Measurements from ENCODE around the gene PLXNA3.

The PLXNA3 gene

DNA sequence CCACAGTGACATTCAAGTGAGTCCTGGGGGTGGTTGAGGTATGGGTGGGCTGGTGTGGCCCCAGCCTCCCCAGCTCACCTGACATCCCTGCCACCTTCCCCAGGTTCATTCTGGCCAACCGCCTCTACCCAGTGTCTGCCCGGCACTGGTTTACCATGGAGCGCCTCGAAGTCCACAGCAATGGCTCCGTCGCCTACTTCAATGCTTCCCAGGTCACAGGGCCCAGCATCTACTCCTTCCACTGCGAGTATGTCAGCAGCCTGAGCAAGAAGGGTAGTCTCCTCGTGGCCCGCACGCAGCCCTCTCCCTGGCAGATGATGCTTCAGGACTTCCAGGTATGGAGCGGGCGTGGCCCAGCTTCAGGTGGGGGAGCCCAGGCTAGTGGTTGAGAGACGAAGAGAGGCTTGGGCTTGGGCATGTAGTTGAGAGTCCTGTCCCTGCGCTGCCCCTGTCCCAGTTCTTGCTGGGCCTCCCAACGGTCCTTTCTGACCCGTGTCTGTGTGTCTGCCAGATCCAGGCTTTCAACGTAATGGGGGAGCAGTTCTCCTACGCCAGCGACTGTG lies 22.8 kb upstream of the PLXNA3 start:
- DNase-seq (ENCODE audit: low spot score) = no peak

DNA sequence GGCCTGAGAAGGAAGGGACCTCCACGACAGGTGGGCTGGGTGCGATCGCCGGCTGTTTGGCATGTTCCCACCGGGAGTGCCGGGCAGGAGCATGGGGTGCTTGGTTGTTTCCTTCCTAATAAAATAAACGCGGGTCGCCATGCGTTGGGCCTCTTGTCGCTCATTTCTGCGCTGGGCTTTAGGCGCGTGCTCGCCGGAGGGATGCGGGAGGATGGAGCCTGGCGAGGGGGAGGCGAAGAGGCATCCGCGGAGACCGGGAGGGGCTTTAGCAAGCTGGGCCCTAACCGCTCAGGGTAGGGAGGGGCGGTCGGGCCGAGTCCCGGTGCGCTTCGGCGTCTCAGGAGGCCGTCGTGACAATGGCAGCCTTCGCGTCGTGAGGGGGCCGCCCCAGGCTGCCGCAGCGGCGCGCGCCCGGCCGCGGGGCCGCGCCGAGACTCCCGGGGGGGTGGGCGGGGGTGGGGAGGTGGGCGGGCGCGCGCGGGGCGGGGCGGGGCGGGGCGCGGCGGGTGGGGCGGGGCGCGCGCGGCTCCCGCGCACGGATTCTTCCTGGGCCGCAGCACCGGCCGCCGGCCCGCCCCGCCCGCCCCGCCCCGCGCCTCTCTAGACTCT lies 21.6 kb upstream of the PLXNA3 start:
- DNase-seq (ENCODE audit: low spot score) = peak; percentile 83

GRCh38 chrX:154436983-154437752 lies 20.9 kb upstream of the PLXNA3 start, which contains the start of gene GDI1:
Gene GDI1, plus strand, starts transcription at chrX:154437154. Its CDS starts 101 bp downstream, at chrX:154437255.
- peak; percentile 80 for DNase-seq (ENCODE audit: low spot score)

GRCh38 chrX:154437971-154438893 lies 19.8 kb upstream of the PLXNA3 start:
- DNase-seq (ENCODE audit: low spot score) = no peak

DNA sequence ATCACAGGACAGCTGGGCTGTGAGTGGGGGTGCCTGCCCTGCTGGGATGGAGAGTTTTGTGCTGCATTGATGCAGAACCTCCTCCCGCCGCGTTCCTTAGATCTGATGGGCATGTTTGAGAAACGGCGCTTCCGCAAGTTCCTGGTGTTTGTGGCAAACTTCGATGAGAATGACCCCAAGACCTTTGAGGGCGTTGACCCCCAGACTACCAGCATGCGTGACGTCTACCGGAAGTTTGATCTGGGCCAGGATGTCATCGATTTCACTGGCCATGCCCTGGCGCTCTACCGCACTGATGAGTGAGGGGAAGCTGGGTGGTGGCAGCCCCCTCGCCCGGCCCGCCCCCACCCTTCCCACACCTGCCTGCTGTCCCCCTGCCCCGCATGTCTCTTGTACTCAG lies 18.2 kb upstream of the PLXNA3 start:
- no peak for DNase-seq (ENCODE audit: low spot score)

- no peak for DNase-seq (ENCODE audit: low spot score)
Measured at GRCh38 chrX:154440623-154441357, 17.3 kb upstream of the PLXNA3 start.

DNA sequence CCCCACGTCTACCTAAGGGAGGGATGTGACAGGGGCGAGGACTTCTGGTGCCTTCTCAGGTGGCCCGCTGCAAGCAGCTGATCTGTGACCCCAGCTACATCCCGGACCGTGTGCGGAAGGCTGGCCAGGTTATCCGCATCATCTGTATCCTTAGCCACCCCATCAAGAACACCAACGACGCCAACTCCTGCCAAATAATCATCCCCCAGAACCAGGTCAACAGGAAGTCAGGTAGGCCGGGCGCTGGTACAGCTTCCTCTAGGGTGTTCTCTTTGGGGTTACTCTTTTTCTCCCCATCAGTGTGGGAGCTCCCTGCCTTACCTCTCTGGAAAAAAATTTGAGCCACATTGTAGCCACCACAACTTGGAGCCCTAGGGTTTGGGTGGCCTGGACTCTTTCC lies 16.5 kb upstream of the PLXNA3 start:
- DNase-seq (ENCODE audit: low spot score) = no peak

DNA sequence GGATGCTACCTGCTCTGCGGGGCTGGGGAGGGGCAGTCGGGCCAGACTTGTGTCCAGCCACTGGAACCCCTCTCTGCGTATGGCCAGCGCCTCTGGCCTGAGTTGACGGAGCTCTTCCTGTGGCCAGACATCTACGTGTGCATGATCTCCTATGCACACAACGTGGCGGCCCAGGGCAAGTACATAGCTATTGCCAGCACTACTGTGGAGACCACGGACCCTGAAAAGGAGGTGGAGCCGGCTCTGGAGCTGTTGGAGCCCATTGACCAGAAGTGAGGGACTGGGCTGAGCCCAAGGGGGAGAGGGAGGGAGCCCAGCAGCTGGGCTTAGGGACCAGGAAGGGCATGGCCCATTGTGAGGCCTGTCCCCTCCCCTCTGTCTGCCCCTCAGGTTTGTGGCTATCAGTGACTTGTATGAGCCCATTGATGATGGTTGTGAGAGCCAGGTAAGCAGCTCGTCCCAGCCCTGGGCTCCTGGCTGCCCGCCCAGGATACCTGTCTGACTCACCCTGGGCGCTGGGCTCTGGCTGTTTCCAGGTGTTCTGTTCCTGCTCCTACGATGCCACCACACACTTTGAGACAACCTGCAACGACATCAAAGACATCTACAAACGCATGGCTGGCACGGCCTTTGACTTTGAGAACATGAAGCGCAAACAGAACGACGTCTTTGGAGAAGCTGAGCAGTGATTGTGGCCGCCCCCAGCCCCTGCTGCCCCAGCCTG lies 15.9 kb upstream of the PLXNA3 start:
- no peak for DNase-seq (ENCODE audit: low spot score)

GRCh38 chrX:154443479-154443910 lies 14.6 kb upstream of the PLXNA3 start:
- DNase-seq (ENCODE audit: low spot score) = no peak

DNA sequence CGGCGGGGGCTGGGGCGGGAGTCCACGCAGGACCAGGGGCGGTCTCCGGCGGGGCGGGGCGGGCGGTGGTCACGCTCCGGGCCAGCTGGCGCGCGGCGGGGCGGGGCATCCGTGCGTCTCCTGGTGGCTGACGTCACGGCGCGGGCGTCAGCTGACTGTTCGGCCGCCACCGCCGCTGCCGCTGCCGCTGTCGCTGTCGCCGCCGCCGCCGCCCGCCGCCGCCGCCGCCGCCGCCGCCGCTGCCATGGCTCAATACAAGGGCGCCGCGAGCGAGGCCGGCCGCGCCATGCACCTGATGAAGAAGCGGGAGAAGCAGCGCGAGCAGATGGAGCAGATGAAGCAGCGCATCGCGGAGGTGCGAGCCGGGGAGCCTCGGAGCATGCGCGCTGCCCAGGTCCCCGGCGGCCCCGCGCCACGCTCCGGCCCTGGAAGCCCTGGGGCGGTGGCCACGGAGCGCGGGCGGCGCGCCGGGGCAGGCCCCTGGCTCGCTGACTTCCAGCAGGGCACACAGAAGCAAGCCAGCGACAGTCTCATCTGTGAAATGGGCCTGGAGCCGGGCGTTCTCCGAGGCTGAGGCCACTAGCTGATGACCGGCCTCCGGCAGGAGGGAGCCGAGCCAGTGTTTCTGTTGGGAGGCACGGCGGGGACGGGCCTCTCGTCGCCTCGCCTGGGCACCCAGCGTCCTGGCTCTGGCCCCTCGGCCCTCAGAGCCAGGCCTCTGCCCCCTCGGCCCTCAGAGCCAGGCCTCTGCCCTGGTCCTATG lies 13.9 kb upstream of the PLXNA3 start, which contains the start of gene FAM50A:
Gene FAM50A (plus strand): TSS at position 150 of the 763 bp plus-strand sequence. CDS start 95 bp downstream, at position 245.
- DNase-seq (ENCODE audit: low spot score) = peak; percentile 86

DNA sequence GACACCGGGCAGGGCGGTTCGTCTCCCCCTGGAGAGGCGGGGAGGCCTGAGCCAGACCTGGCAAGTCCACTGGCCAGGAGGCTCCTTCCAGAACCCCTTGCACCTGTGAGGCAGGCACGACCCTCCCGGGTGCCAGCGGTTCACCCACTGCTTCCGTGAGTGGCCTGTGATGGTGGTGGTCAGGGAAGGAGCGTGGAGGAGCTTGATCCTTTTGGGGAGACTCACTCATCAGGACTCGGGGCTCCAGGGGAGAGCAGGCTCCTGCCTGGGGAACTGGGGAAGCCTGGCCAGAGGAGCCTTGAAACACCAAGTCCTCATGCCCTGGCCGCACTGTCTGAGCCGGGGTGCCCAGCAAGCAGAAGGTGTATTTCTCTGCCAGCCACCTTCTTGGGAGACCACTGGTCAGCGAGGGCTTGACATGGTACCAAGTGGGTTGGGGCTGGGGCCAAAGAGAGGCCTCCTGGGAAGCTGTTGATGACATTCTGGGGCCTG lies 13.3 kb upstream of the PLXNA3 start:
- DNase-seq (ENCODE audit: low spot score) = no peak

- DNase-seq (ENCODE audit: low spot score) = no peak
Measured at GRCh38 chrX:154445776-154446175, 12.3 kb upstream of the PLXNA3 start.

- DNase-seq (ENCODE audit: low spot score) = no peak
Measured at GRCh38 chrX:154446430-154446829, 11.7 kb upstream of the PLXNA3 start.

DNA sequence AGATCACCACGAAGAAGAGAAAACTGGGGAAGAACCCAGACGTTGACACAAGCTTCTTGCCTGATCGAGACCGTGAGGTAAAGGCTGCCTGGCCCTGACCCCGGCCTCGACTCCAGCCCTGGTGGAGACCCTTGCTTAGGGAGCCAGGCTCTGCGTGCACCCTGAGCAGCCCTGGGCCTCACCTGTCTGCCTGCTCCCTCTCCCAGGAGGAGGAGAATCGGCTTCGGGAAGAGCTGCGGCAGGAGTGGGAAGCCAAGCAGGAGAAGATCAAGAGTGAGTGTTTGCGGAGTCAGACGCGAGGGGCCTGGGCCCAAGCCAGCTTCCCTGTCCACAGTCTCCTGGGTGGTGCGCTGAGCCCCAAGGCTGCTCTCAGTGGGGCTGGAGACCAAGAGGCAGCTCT lies 9.6 kb upstream of the PLXNA3 start:
- no peak for DNase-seq (ENCODE audit: low spot score)

GRCh38 chrX:154449618-154450017 lies 8.5 kb upstream of the PLXNA3 start:
- no peak for DNase-seq (ENCODE audit: low spot score)

GRCh38 chrX:154450312-154450711 lies 7.8 kb upstream of the PLXNA3 start:
- no peak for DNase-seq (ENCODE audit: low spot score)

DNA sequence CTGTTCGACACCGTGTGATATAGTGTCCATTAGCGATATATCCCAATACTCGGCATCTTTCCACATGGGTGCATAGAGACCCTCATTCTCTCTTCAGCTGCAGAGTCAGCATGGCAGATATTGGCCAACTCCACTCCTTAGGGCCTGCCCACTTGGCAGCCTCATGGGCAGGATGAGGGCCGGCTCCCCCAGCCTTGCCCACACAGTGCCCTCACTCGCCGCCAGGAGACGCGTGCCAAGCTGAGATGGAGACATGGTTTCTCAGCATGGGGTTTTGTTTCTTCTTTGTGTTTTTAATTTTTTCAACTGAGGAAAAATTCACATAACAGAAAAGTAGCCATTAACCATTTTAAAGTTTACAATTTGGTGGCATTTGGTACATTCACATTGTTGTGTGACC lies 5.3 kb upstream of the PLXNA3 start:
- no peak for DNase-seq (ENCODE audit: low spot score)

DNA sequence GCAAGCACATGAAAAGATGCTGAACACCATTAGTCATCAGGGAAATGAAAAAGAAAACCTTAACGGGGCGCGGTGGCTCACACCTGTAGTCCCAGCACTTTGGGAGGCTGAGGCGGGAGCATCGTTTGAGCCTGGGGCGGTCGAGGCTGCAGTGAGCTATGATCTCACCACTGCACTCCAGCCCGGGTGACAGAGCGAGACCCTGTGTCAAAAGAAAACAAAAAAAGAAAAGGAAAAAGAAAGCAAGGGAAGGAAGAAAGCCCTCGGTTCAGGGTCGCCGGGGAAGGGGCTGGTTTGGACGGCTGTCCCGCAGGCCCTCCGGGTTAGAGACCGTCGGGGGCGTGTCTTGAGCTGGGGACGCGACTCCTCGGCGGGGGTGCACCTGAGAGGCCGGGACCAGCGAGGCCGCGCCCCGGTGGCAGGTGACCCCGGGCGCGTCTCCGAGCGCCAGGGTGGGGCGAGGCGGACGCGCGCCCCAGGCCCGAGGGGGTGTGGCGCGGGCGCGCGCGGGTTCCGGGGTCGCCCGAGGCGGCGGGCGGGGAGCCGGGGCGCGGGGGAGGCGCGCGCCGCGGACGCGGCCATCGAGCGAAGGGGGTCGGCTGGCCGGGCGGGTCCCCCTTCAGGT lies 478 bp upstream of the PLXNA3 start:
- peak; percentile 90 for DNase-seq (ENCODE audit: low spot score)
